Panc1 (cell line): ENCODE results near the gene POLE. TPM values are rescaled to one million over a fixed set of nuclear protein-coding genes. Genes with fewer than 3 reads are reported as not detected.

Source experiments
- ATAC-seq: fragments of 200-7000 bp; cut with Tn5 transposase; 2 replicates; pipeline ENCODE4 v1.9.1; 2020; ENCODE audit warnings: mild to moderate bottlenecking, moderate library complexity
- Bru-seq: library from RNA; stranded (reverse); fragments of 400-500 nt; gene quantifications from one replicate; lab custom pipeline; 2021; lab: Mats Ljungman, UMichigan
- BruChase-seq, 2 experiments: library from RNA; stranded (reverse); fragments of 400-500 nt; gene quantifications; one replicate each; lab custom pipeline; 2021; lab: Mats Ljungman, UMichigan
- BruUV-seq: library from RNA; stranded (reverse); fragments of 400-500 nt; replicated peaks from 2 replicates; lab custom pipeline; 2021; lab: Mats Ljungman, UMichigan
- CTCF ChIA-PET: fragments of 300-600 bp; sonication (Branson Sonifier 250); formaldehyde crosslinking; loops from one replicate; lab custom pipeline; 2022; ENCODE audit warnings: antibody characterized with exemption; lab: Charles Lee
- POLR2A ChIA-PET: fragments of 300-600 bp; sonication (Branson Sonifier 250); formaldehyde crosslinking; loops from one replicate; lab custom pipeline; 2022; ENCODE audit warnings: antibody characterized with exemption; lab: Charles Lee
- DNase-seq: peaks from one replicate; pipeline ENCODE4 v3.0.0-alpha.2; 2010; ENCODE audit warnings: low read depth, low spot score
- H3K27ac ChIP-seq: 2 replicates; pipeline ENCODE4 v1.5.1; 2011; ENCODE audit warnings: mild to moderate bottlenecking, low read length, inconsistent platforms
- H3K27me3 ChIP-seq: fragments of 200-500 bp; sonication (Bioruptor generic); 2 replicates; pipeline ENCODE4 v1.6.0; 2014; ENCODE audit warnings: low read length, inconsistent platforms; ENCODE audit not compliant: control insufficient read depth, insufficient read depth
- H3K36me3 ChIP-seq: fragments of 200-500 bp; sonication (Bioruptor generic); 2 replicates; pipeline ENCODE4 v1.5.1; 2014; ENCODE audit warnings: inconsistent platforms, mild to moderate bottlenecking, low read length, moderate library complexity; ENCODE audit not compliant: control insufficient read depth, insufficient read depth
- H3K4me1 ChIP-seq: 2 replicates; pipeline ENCODE4 v1.5.1; 2011; ENCODE audit warnings: inconsistent platforms, mild to moderate bottlenecking, low read length, moderate library complexity; ENCODE audit not compliant: control insufficient read depth, insufficient read depth
- H3K4me3 ChIP-seq, 2 experiments: 2 replicates each; pipeline ENCODE4 v1.5.1; 2011 to 2012; ENCODE audit warnings: low read depth in 2 of 2, low read length in 2 of 2, mild to moderate bottlenecking in 2 of 2, inconsistent platforms in 1 of 2, moderate library complexity in 1 of 2
- H3K9me3 ChIP-seq: fragments of 200-500 bp; sonication (Bioruptor generic); 2 replicates; pipeline ENCODE4 v1.5.1; 2014; ENCODE audit warnings: low read depth, mild to moderate bottlenecking, inconsistent platforms, low read length, moderate library complexity; ENCODE audit not compliant: control insufficient read depth, insufficient read depth
- CTCF ChIP-seq: fragments of 450-650 bp; IDR thresholded peaks from 2 replicates; pipeline ENCODE4 v1.5.1; 2017; ENCODE audit warnings: mild to moderate bottlenecking
- POLR2AphosphoS5 ChIP-seq: IDR thresholded peaks from 2 replicates; pipeline ENCODE4 v1.6.1; 2012; ENCODE audit warnings: mild to moderate bottlenecking, low read depth, low read length, moderate library complexity
- REST ChIP-seq, 2 experiments: IDR thresholded peaks; 2 replicates each; pipeline ENCODE4 v1.6.1; 2011 to 2012; ENCODE audit warnings: low read depth in 2 of 2, control low read depth in 1 of 2, low read length in 1 of 2, mild to moderate bottlenecking in 1 of 2, moderate library complexity in 1 of 2; ENCODE audit not compliant: insufficient read depth in 1 of 2
- SIN3A ChIP-seq: IDR thresholded peaks from 2 replicates; pipeline ENCODE4 v1.6.1; 2012; ENCODE audit warnings: low read depth, mild to moderate bottlenecking, low read length, moderate library complexity, borderline replicate concordance; ENCODE audit not compliant: insufficient read depth
- TCF7L2 ChIP-seq: IDR thresholded peaks from 2 replicates; pipeline ENCODE4 v1.6.1; 2011; ENCODE audit warnings: mild to moderate bottlenecking, low read depth, low read length, inconsistent platforms
- in situ Hi-C: cut with HindIII; loops from 2 replicates; pipeline ENCODE4 v1.10.0; 2016; ENCODE audit warnings: low sequenced_read_pairs, low pct_unique_long_range_greater_than_20kb
- intact Hi-C: fragments of 100-400 bp; cut with micrococcal nuclease; formaldehyde crosslinking; loops from one replicate; pipeline ENCODE4 v1.10.0; 2022; ENCODE audit not compliant: unreplicated experiment
- long read RNA-seq: library from polyadenylated mRNA; unstranded; transcript quantifications from one replicate; pipeline ENCODE4 v2.0.0, GENCODE V29; 2021; ENCODE audit not compliant: unreplicated experiment
- polyA plus RNA-seq: library from polyadenylated mRNA; unstranded; fragments of >200 nt; gene quantifications from one replicate; pipeline ENCODE4 v1.2.1, GENCODE V29; 2012; ENCODE audit warnings: missing spikeins; ENCODE audit not compliant: insufficient read length
- total RNA-seq: library from RNA; stranded (reverse); gene quantifications from one replicate; pipeline ENCODE4 v1.2.1, GENCODE V29; 2021; ENCODE audit not compliant: unreplicated experiment

Gene POLE
- total RNA-seq (112 TPM), Bru-seq, nascent RNA (percentile 81 among the genes with signal in this experiment), BruChase-seq, experiment 1, labeled RNA remaining after a 2-hour chase (percentile 86 among the genes with signal in this experiment), BruChase-seq, experiment 2, labeled RNA remaining after a 6-hour chase (percentile 89 among the genes with signal in this experiment)
- 39.6 TPM for polyA plus RNA-seq
- long read RNA-seq, transcript POLE-220 (6 exons, 2,221 nt): major isoform, 10 of 76 reads
- long read RNA-seq, transcript POLE-217 (2 exons, 2,105 nt): minor isoform, 5 of 76 reads
- long read RNA-seq, partial matches to known transcripts: 47 of 76 reads
- long read RNA-seq, other reads (novel, unspliced or antisense): 14 of 76 reads

GRCh38 chr12:132687211-132688164, at the start of gene POLE, which contains the start of gene PXMP2:
POLE (minus strand) TSS chr12:132687342; CDS start chr12:132687315, 27 bp downstream.
PXMP2 (plus strand) TSS chr12:132687587; CDS start chr12:132687671, 84 bp downstream.
- Histone ChIP-seq H3K27ac (peak within 1 kb of the TSS; percentile 77), H3K36me3 (no peaks in the 10 kb centered on the region), H3K4me1 (peaks cover 7% of the 10 kb centered on the region; the same call in 1 of the 2 replicates), H3K27me3 (no peaks in the 10 kb centered on the region), H3K9me3 (no peaks in the 10 kb centered on the region), H3K4me3 (peak within 1 kb of the TSS; percentile 61 to 68)
- no peak for TF ChIP-seq CTCF
- TF ChIP-seq REST (IDR thresholded peaks at IDR 0.05; ENCODE audit: insufficient read depth in 1 of 2, low read depth in 2 of 2, low read length in 1 of 2): no peak
- TF ChIP-seq SIN3A: peak; percentile 97
- TF ChIP-seq TCF7L2: no peak
- peak; percentile 66; the same call in 1 of the 2 replicates for TF ChIP-seq POLR2AphosphoS5
- intact Hi-C loops (no loop called here), in situ Hi-C loops (no loop called here)
- POLR2A ChIA-PET: no interaction called here
- ATAC-seq (peak; percentile 96), DNase-seq (peak; percentile 42)
- CTCF ChIA-PET: no interaction called here
- BruUV-seq: no TSS peak

GRCh38 chr12:132736913-132737312, 49.8 kb upstream of the POLE start:
- Histone ChIP-seq H3K36me3 (peaks cover 32% of the 10 kb centered on the region), H3K9me3 (no peaks in the 10 kb centered on the region), H3K27me3 (no peaks in the 10 kb centered on the region), H3K4me1 (no peaks in the 10 kb centered on the region), H3K4me3 (no peak overlapping the region), H3K27ac (no peak overlapping the region)
- TF ChIP-seq TCF7L2 (no peak), SIN3A (no peak), CTCF (no peak), REST (IDR thresholded peaks at IDR 0.05; ENCODE audit: insufficient read depth in 1 of 2, low read depth in 2 of 2, low read length in 1 of 2) (no peak), POLR2AphosphoS5 (no peak)
- POLR2A ChIA-PET: no interaction called here
- ATAC-seq (no peak), DNase-seq (no peak)
- CTCF ChIA-PET: no interaction called here
- in situ Hi-C loops (no loop called here), intact Hi-C loops (no loop called here)
- no TSS peak for BruUV-seq
